Measurements from ENCODE around the gene LIMS4.
"Not testable (repeated sequence)": the region's sequence is repeated elsewhere in the genome, so short reads cannot be mapped to it uniquely, and the experiment has no call there.

DNA sequence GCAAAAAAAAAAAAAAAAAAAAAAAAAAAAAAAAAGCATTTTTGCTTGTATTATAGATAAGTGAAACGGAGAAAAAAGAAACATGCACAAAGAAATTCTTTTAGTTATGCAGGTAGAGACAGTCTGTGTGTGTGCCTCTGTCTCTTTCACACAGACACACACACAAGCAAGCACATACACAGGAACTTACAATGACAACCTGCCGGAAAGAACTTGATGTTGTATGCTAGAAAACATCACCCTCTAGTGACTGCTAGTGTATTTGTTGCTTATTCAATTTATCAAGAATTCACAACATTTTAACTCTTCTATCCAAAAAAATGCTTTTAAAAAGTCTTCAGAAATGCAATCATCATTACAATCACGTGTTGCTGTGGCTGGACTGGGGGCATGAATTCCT, 8.6 kb upstream of the LIMS4 start:
- TF ChIP-seq, protein P1, sequence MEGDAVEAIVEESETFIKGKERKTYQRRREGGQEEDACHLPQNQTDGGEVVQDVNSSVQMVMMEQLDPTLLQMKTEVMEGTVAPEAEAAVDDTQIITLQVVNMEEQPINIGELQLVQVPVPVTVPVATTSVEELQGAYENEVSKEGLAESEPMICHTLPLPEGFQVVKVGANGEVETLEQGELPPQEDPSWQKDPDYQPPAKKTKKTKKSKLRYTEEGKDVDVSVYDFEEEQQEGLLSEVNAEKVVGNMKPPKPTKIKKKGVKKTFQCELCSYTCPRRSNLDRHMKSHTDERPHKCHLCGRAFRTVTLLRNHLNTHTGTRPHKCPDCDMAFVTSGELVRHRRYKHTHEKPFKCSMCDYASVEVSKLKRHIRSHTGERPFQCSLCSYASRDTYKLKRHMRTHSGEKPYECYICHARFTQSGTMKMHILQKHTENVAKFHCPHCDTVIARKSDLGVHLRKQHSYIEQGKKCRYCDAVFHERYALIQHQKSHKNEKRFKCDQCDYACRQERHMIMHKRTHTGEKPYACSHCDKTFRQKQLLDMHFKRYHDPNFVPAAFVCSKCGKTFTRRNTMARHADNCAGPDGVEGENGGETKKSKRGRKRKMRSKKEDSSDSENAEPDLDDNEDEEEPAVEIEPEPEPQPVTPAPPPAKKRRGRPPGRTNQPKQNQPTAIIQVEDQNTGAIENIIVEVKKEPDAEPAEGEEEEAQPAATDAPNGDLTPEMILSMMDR (IDR thresholded peaks at IDR 0.05; ENCODE audit: low read depth, low read length) = not testable (repeated sequence)
- not testable (repeated sequence) for TF ChIP-seq POLR2A (IDR thresholded peaks at IDR 0.05; ENCODE audit: extremely low read depth, insufficient read length); MYC (IDR thresholded peaks at IDR 0.05; ENCODE audit: low read depth, low read length)
- TF ChIP-seq, protein P2, sequence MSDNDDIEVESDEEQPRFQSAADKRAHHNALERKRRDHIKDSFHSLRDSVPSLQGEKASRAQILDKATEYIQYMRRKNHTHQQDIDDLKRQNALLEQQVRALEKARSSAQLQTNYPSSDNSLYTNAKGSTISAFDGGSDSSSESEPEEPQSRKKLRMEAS (IDR thresholded peaks at IDR 0.05; ENCODE audit: low read depth, low read length) = not testable (repeated sequence)

Measured in NB4 (cell line).